A204.1 (cell line): ENCODE data around the gene NAALADL2.
"Not testable (repeated sequence)": the region's sequence is repeated elsewhere in the genome, so short reads cannot be mapped to it uniquely, and the experiment has no call there.

Experiments
- FAIRE-seq: peaks from 2 replicates; lab custom pipeline; 2012; peaks lifted over from hg19 to GRCh38; lab: Jason Lieb, UNC

Gene NAALADL2

DNA sequence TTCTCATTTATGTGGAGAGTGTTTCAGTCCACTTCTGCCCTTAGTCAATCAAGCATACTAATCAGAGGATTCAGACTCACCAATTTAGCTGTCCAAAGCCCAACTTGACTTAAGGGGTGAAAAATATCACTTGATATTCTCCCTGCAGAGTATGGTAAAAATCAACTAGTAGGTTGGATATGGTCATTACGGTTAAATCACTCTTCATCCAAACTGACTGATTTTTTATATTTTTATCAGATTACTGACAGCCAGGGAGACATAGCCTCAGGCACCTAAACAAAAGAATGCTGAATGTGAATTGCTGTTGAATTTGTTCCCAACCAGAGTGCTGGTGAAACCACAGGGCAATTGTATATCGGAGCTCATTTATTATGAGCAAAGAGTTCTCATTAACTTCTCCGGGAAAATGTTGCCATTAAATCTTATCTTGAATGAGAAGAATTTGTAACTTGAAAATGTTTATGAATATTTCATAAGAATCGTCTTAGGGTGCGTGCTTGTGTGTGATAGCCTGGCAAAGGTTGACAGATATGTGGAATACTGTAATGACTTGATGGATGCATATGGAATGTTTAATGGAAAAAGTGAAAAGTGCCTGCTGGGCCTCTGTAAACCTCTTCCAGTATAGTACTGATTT is 411.2 kb downstream of the NAALADL2 start:
- no peak for FAIRE-seq

DNA sequence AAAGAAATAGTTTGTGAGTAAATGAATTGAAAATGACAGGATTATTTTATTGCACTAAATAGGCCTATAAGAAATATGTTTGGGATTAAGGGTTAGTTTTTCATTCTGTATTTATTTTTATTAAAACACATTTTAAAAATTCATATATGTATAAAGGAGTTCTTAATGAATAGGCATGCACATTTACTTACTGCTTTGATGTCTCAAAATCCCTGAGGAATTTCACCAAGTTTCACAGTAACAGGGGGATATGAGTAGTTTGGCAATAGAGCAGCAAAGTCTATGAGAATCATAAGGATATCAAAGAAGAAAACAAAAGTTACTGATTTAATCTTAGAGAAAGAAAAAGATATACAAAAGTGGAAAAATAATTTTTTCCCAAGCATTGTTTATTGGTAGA is 411.7 kb downstream of the NAALADL2 start:
- FAIRE-seq: no peak

DNA sequence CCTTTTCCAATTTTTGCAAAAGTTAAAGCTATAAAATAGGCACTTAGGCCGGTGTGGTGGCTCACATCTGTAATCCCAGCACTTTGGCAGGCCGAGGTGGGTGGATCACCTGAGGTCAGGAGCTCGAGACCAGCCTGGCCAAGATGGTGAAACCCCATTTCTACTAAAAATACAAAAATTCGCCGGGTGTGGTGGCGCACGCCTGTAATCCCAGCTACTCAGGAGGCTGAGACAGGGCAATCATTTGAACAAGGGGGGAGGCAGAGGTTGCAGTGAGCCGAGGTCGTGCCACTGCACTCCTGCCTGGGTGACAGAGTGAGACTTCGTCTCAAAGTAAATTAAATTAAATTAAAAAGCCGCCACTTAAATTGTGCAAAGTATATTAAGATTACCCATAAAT is 412.3 kb downstream of the NAALADL2 start:
- FAIRE-seq: not testable (repeated sequence)

DNA sequence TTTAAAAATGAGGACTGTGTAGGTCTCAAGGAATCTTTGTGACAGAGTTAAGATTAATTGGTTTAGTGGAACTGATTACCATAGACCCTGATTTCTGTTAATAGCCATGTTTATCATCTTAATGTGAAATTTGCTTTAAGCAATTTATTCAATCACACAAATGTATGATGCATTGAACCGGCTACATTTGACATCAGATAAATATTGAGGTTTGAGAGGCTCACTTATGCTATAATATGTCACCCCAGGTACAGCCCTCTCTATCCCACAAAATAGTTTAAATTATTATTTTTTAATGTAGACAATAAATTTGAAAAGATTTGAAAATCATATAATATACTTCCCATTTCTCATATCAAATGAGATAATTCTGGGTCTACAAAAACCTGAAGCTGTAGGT is 413.3 kb downstream of the NAALADL2 start:
- no peak for FAIRE-seq

DNA sequence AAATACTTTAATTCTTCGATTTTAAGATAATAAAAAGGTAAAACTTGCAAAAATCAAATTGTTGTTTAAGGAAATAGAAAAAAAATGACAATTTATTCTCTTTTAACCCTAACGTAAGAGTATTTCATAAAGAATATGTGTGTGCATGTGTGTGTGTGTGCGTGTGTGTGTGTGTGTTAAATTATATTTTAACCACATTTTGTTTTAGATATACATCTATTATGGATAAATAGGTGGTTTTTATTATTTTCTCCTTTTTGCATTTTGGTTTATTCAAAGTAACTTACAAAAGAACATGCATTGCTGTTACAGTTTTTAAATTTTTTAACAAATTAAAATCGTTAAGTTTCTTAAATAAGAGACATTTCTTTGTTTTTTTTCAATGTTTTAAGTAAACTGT is 414.4 kb downstream of the NAALADL2 start:
- peak; percentile 70 for FAIRE-seq

GRCh38 chr3:175274056-175274455 is 414.9 kb downstream of the NAALADL2 start:
- FAIRE-seq: no peak

DNA sequence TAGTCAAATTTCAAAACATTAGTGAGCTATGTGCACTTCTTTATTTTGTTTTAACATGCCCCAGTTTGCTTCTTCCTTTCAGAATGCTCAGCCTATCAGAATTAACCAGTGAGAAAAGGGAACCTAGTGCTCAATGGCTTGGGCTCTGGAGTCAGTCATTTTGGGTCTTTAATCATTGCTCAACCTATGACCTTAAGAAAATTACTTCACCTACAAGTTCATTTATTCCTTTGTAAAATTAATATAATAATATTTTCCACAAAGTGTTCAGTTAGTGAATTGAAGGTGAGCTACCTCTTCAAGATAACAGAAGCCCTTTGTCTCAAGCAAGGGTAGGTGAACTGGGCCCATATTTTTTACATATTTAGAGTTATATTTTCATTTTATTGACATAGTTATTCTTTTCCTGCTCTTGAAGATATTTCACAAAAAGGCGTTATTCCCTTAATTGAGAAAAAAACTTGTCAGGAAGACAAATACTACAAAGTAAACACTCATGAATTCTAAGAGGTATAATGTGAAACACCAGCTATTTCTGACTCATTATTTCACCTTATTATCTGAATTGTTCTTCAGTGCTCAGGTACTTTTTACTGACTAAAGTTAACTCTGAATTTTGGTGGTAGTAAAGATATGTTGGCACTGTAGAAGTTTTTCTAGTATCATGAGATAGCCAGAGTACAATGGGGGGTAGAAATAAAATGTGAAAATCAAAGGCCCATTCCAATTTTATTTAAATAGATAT is 415.5 kb downstream of the NAALADL2 start:
- FAIRE-seq: no peak

DNA sequence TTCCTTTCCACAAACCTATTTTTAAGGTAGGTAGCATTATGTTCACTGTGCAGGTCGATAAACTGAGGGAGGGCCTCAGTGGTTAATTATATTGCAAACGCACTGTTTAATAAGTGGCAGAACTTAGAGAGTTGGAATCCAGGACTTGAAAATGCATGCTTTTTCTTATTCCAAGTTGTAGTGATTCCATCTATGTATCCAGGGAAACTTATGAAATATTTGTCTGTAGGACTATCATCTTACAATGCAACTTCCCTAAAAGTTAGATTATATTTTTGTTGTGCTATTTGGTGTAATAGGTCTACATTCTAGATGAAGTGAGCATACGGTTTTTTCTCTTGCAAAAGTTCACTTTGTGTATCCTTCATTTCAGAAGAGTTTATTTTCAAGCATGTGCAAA is 419.5 kb downstream of the NAALADL2 start:
- no peak for FAIRE-seq

DNA sequence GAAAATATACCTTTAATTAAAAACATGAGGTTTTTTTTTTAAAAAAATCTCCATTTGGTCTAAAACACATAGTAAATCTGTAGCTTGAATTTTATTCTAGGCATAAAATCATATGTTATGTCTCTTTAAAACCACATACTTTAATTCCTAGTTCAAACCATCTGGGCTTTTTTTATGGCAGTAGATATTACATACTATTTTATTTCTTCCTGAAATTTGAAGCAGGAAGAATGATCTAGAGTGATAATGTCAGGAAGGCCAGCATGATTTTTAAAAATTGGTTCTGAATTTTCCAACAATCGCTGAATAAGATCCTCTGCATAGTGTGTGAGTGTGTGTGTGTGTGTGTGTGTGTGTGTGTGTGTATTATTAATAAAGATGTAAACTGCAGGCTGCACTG is 420.3 kb downstream of the NAALADL2 start:
- no peak for FAIRE-seq

DNA sequence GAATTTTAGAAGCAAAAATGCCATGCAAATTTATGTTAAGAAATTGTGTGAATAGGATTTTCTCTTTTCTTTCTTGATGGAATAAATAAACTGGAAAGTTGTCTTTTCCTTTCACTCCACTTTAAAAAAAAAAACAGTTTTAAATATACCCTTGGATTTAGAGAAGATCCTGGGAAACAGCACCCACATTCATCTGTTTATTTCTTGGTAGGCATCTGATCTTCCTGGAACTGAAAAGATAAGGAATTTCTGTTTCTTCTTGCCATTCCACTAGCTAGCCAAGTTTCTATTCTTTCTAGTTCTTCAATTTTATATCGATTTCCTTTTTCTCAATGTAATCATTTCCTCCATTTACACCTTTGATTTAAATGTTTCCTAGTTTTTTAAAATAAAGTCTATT is 420.8 kb downstream of the NAALADL2 start:
- no peak for FAIRE-seq

GRCh38 chr3:175287361-175287963 is 428.3 kb downstream of the NAALADL2 start:
- FAIRE-seq: no peak

- FAIRE-seq: no peak
Observed at GRCh38 chr3:175288621-175289020, 429.5 kb downstream of the NAALADL2 start.

DNA sequence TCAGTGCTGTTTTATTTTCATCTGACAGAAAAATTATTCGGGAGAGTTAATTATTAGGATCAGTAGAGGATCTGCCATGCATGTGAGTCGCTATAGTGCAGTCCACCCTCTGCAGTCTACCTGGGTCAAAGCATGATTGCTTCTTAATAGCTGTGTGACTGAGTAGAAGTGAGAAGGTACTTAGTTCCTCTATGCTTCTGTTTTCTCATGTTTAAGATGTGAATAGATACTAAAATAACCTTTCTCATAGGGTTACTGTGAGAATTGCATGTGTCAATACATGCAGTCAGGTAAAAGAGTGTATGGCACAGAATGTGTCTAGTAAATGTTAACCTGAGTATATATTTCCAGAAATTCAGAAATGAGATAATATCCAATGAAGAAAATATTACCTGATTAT is 435.7 kb downstream of the NAALADL2 start:
- no peak for FAIRE-seq

DNA sequence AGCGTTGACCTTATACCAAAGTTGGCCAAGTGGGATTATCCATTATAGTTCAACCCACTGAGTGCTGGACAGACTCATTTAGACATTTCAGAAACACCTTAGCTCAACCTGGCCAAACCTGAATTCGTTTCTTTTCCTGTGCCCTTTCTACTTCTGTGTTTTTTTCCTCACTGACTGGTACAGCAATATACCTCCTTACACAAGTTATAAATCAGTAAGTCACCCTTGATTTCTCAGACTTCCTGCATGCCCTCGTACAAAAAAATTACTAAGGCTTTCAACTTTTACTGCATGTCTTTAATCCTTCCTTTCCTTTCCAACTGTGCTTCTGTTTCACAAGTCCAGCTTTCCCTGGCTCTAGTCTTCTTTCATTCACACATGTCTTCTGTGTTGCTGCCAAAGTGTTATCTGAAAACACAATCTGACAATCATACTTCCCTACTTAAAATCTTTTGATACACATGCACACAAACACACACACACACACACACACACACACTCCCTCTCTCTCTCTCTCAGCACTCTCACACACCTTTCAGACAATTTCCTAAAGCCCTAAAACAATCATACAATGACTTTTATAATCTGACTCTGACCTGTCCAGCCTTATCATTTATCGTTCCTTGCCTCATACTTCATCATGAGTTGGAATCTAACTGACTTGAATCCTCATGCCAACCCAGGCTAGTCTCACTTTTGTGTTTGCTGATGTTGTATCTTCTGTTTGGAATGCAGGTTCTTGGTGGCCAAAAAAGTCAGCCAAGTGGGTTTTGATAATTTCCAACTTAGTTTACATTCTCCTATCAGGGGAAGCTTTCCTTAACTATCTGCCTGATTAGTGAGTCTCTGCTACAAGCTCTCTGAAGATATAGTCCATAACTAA is 436.4 kb downstream of the NAALADL2 start:
- no peak for FAIRE-seq

GRCh38 chr3:175297216-175297615 is 438.1 kb downstream of the NAALADL2 start:
- FAIRE-seq: no peak

DNA sequence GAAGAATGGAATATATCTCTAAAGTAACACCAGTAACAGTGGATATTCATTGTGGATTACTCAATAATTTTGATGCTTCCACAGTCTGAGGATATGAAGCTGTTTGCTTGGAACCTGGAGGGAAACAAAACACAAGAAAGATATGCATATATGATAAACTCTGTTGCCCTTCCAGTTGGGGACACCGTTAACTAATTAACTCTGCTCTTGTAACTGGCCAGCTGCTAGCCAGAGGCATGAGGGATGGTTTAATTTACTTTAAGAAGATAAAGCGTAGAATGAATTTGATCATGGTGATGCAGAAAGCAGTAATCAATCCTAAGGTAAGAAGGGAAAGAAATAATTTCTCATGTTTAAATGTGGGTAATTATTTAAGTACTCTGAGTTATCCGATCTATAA is 442.6 kb downstream of the NAALADL2 start:
- no peak for FAIRE-seq

GRCh38 chr3:175304404-175304803 is 445.3 kb downstream of the NAALADL2 start:
- no peak for FAIRE-seq

DNA sequence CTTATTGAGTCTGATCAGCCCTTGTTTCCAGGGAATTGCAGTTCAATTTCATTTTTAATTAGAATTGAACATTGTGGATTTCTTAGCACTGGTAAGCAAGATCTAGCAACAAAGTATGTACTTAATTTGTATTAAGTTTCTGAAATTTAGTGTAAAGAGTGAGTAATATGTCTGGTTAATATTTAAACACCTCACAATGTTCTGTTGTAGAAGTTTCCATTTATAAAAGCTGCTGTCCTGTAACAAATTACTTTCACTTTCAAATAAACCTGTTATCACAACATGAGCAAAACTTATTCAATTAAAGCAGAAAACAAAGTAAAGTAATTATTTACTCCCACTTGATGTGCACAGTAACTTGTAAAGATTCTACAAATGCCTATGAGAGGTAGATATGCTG is 448.5 kb downstream of the NAALADL2 start:
- no peak for FAIRE-seq

DNA sequence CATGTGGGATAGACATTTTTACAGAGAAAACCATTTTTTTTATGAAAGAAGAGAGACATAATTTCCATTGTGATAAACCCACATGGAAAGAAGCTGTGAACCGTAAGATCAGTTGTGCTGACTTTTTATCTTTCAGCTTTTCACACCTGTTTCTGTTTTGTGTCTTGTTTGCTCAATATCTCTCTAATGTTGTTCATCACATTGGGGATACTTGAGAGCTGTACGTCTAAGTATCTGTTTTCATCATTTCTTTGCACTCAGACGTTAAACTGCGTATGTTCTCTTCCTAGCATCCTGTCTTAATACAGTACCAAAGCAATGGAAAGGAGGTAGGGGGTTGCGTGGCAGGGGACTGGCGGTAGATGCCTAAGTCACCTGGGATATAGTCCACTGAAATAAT is 449.0 kb downstream of the NAALADL2 start:
- no peak for FAIRE-seq

GRCh38 chr3:175310046-175310445 is 450.9 kb downstream of the NAALADL2 start:
- FAIRE-seq: no peak

DNA sequence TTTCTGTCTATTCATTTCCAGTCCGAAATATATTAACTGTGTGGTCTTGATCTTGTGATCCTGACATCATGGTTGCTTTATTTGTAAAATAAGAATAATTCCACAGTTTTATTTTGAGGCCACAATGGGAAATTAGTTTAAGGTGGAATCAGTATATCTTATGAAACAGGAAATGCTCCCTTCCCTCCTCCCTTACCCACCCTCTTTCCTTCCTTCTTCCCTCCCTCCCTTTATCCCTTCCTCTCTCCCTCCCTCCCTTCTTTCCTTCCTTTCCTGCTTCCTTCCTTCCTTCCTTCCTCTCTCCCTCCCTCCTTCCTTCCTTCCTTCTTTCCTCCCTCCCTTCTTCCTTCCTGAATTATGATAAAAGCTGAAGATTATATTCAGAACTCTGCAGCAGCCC is 452.3 kb downstream of the NAALADL2 start:
- FAIRE-seq: no peak

DNA sequence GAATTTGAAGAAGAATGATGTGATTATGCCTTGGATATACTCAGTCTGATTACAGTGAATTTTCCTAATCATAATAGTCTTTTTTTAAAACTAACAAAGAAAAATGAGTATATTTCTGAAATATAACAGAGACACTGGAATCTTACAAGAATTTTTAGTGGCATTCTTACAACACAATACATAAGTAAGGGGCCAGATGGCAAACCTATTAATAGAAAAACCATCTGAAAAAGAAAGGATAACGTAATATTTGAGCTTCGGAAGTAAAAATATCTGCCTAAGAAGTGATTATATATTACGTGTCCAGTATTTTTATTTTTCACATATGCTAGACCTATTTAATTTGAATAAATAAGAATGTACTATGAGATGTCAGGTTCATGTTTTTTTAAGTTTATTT is 452.8 kb downstream of the NAALADL2 start:
- no peak for FAIRE-seq

- FAIRE-seq: no peak
Observed at GRCh38 chr3:175312791-175313190, 453.7 kb downstream of the NAALADL2 start.
